ENCODE results near the gene WASHC4. TPM values are rescaled to one million over a fixed set of nuclear protein-coding genes. Genes with fewer than 3 reads are reported as not detected.
"Not testable (repeated sequence)": the region's sequence is repeated elsewhere in the genome, so short reads cannot be mapped to it uniquely, and the experiment has no call there.

Gene WASHC4
- total RNA-seq, 1 experiment from 2014 or later: 41.2 TPM

DNA sequence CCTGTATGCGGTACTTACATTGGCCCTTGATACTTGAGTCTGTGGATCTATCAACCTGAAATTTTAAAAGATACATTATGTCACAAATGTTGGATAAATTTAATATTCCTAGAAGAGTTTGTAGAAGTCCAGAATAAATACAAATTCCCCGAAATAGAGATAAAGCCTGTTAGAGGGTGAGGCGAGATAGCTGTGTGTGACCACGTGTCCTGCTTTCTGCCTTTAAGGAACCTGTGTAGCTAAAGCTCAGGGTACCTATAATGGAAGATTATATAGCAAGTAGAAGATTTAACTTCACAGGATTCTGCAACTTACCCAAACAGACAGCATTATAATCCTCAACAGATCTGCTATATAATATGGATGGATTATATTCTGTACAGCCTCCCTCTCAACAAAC is 69.7 kb downstream of the WASHC4 start:
- Histone ChIP-seq H4K8ac (replicated peaks; ENCODE audit: insufficient read length, low read depth, low read length) (no peak overlapping the region), H3K14ac (ENCODE audit: insufficient read depth, low read length) (no peak overlapping the region), H2AFZ (ENCODE audit: low read length) (no peak overlapping the region), H4K5ac (ENCODE audit: insufficient read length, low read depth, low read length) (no peak overlapping the region), H3K23ac (ENCODE audit: insufficient read length, low read depth, low read length) (no peak overlapping the region), H3K4me1 (ENCODE audit: insufficient read depth, low read length) (no peaks in the 10 kb centered on the region), H3K27me3 (ENCODE audit: insufficient read depth, low read length) (no peaks in the 10 kb centered on the region), H2BK5ac (ENCODE audit: insufficient read length, low read length) (no peak overlapping the region), H3K79me1 (ENCODE audit: insufficient read depth, low read depth, low read length, poor library complexity, severe bottlenecking) (no peaks in the 10 kb centered on the region), H3K27ac (ENCODE audit: insufficient read length, low read depth, low read length) (no peak overlapping the region), H4K91ac (ENCODE audit: insufficient read length, low read depth, low read length) (no peak overlapping the region), H3K4me2 (ENCODE audit: insufficient read depth, insufficient read length, low read length) (no peak overlapping the region), H2BK20ac (ENCODE audit: low read depth, low read length, poor library complexity, severe bottlenecking) (no peak overlapping the region), H2BK12ac (ENCODE audit: insufficient read length, low read depth, low read length) (no peak overlapping the region), H3K56ac (ENCODE audit: insufficient read length, low read depth, low read length) (no peak overlapping the region), H3K9ac (ENCODE audit: extremely low read depth, insufficient read length, low read length) (no peak overlapping the region), H2BK120ac (ENCODE audit: low read depth, low read length, poor library complexity, severe bottlenecking) (no peak overlapping the region), H2BK15ac (ENCODE audit: low read depth, low read length) (no peak overlapping the region), H3K4ac (ENCODE audit: low read depth, low read length) (no peak overlapping the region), H2AK5ac (ENCODE audit: insufficient read length, low read length) (no peak overlapping the region), H3K23me2 (ENCODE audit: insufficient read length, low read depth, low read length, poor library complexity, severe bottlenecking) (no peaks in the 10 kb centered on the region), H3K9me3 (ENCODE audit: control insufficient read depth, low read depth, low read length) (no peaks in the 10 kb centered on the region), H3K79me2 (ENCODE audit: insufficient read depth, low read length) (no peaks in the 10 kb centered on the region), H4K20me1 (ENCODE audit: control insufficient read depth, insufficient read depth, insufficient read length) (no peaks in the 10 kb centered on the region), H3K18ac (ENCODE audit: insufficient read length, low read depth, low read length) (no peak overlapping the region), H3T11ph (ENCODE audit: low read length) (no peak overlapping the region)
- WGBS (ENCODE audit: extremely low coverage, insufficient read length, low lambda C conversion rate): no CpG with 5 or more reads among the region's 4 CpGs
- no peak for DNase-seq
- no peak overlapping the region for H3K27ac Mint-ChIP-seq
- peaks cover 19 to 24% of the 10 kb centered on the region in 2 experiments for H3K9me3 Mint-ChIP-seq
- TF ChIP-seq CTCF (conservative IDR thresholded peaks at IDR 0.05): no peak
- H3K36me3 Mint-ChIP-seq (ENCODE audit: insufficient read depth in 1 of 3, low read depth in 3 of 3): peaks cover 33 to 50% (median 47%) of the 10 kb centered on the region in 3 experiments
- no peaks in the 10 kb centered on the region for H3K4me1 Mint-ChIP-seq
- H3K4me3 Mint-ChIP-seq: no peak overlapping the region
- no peaks in the 10 kb centered on the region for H3K27me3 Mint-ChIP-seq (ENCODE audit: low read depth)

DNA sequence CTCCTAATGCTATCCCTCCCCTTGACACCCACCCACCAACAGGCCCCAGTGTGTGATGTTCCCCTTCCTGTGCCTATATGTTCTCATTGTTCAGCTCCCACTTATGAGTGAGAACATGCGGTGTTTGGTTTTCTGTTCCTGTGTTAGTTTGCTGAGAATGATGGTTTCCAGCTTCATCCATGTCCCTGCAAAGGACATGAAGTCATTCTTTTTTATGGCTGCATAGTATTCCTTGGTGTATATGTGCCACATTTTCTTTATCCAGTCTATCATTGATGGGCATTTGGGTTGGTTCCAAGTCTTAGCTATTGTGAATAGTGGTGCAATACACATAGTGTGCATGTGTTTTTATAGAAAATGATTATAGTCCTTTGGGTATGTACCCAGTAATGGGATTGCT is 71.6 kb downstream of the WASHC4 start:
- WGBS (ENCODE audit: extremely low coverage, insufficient read length, low lambda C conversion rate): no CpG with 5 or more reads among the region's 1 CpG
- H4K20me1 ChIP-seq (ENCODE audit: control insufficient read depth, insufficient read depth, insufficient read length); H3K23ac ChIP-seq (ENCODE audit: insufficient read length, low read depth, low read length); H2BK20ac ChIP-seq (ENCODE audit: low read depth, low read length, poor library complexity, severe bottlenecking); H3K4me3 Mint-ChIP-seq; H3K79me2 ChIP-seq (ENCODE audit: insufficient read depth, low read length); H3K56ac ChIP-seq (ENCODE audit: insufficient read length, low read depth, low read length); H4K5ac ChIP-seq (ENCODE audit: insufficient read length, low read depth, low read length); H2BK12ac ChIP-seq (ENCODE audit: insufficient read length, low read depth, low read length); H2AK5ac ChIP-seq (ENCODE audit: insufficient read length, low read length); H3K27me3 Mint-ChIP-seq (ENCODE audit: low read depth); H3K14ac ChIP-seq (ENCODE audit: insufficient read depth, low read length); H3K23me2 ChIP-seq (ENCODE audit: insufficient read length, low read depth, low read length, poor library complexity, severe bottlenecking); H3K4me2 ChIP-seq (ENCODE audit: insufficient read depth, insufficient read length, low read length); H2BK5ac ChIP-seq (ENCODE audit: insufficient read length, low read length); H2BK15ac ChIP-seq (ENCODE audit: low read depth, low read length); H3K4ac ChIP-seq (ENCODE audit: low read depth, low read length); H4K91ac ChIP-seq (ENCODE audit: insufficient read length, low read depth, low read length); H3K27ac Mint-ChIP-seq; H2BK120ac ChIP-seq (ENCODE audit: low read depth, low read length, poor library complexity, severe bottlenecking); H3K4me1 ChIP-seq (ENCODE audit: insufficient read depth, low read length); H3K18ac ChIP-seq (ENCODE audit: insufficient read length, low read depth, low read length); H3K9me3 ChIP-seq (ENCODE audit: control insufficient read depth, low read depth, low read length); H3T11ph ChIP-seq (ENCODE audit: low read length); H4K8ac ChIP-seq (replicated peaks; ENCODE audit: insufficient read length, low read depth, low read length); DNase-seq; H3K27me3 ChIP-seq (ENCODE audit: insufficient read depth, low read length); H3K79me1 ChIP-seq (ENCODE audit: insufficient read depth, low read depth, low read length, poor library complexity, severe bottlenecking); H3K27ac ChIP-seq (ENCODE audit: insufficient read length, low read depth, low read length); H3K9ac ChIP-seq (ENCODE audit: extremely low read depth, insufficient read length, low read length); H2AFZ ChIP-seq (ENCODE audit: low read length); H3K4me1 Mint-ChIP-seq: not testable (repeated sequence)
- Mint-ChIP-seq H3K9me3 (peaks cover 23 to 39% of the 10 kb centered on the region in 2 experiments), H3K36me3 (ENCODE audit: insufficient read depth in 1 of 3, low read depth in 3 of 3) (peaks cover 50 to 67% (median 66%) of the 10 kb centered on the region in 3 experiments)
